ENCODE data around the gene PALM2AKAP2.

Gene PALM2AKAP2

DNA sequence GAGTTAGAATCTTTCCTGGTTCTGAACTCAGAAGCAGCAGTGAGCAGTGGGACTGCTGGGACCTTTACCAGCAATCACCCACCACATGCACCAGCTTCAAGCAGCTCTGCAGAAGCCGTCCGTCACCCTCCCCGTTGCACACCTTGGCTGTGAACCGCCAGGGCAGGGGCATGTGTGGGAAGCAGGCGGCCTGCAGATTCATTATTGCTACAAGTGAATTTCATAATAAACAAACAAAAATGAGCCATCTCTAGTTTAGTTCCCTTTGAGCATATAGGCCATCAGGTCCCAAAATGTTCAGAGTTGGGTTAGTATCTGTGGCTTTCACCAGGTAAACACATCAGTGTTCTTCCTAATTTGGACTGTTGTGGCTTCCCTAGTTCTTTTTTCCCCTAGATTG is 17.5 kb downstream of the PALM2AKAP2 start:
- no peak for TF ChIP-seq CTCF (IDR thresholded peaks at IDR 0.05; ENCODE audit: low read depth, low read length, missing control alignments)
- in situ Hi-C loops (cut with HindIII; ENCODE audit: low pct_ligation_motif_present, low sequenced_read_pairs): no loop called here
- H3K36me3 ChIP-seq (replicated peaks): no peaks in the 10 kb centered on the region
- H3K4me3 ChIP-seq (ENCODE audit: low read depth, low read length): no peak overlapping the region
- H3K27me3 ChIP-seq (replicated peaks): no peaks in the 10 kb centered on the region
- DNase-seq: no peak
- H3K27ac ChIP-seq: no peak overlapping the region

DNA sequence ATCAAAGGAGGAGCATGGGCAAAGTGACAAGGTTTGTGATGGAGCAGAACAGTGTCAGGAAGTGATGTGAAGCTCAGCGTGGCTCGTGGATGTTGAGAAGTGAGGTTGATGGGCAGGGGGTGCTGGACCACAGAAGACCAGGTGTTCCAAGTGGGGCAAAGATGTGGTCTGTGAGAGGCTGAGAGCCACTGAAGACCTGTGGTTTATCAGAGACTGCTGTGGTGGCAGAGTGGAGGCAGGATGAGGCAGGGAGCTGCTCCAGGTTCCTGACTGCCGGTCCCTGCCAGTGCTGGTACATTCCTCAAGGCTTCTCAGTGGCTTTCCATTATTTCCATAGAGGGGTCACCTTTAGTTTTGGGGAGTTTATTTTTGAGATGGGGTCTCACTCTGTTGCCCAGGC is 19.1 kb downstream of the PALM2AKAP2 start:
- DNase-seq: no peak
- Histone ChIP-seq H3K36me3 (replicated peaks) (no peaks in the 10 kb centered on the region), H3K4me3 (ENCODE audit: low read depth, low read length) (no peak overlapping the region), H3K27me3 (replicated peaks) (no peaks in the 10 kb centered on the region), H3K27ac (peak overlapping the region; percentile 70)
- in situ Hi-C loops (cut with HindIII; ENCODE audit: low pct_ligation_motif_present, low sequenced_read_pairs): no loop called here
- no peak for TF ChIP-seq CTCF (IDR thresholded peaks at IDR 0.05; ENCODE audit: low read depth, low read length, missing control alignments)

DNA sequence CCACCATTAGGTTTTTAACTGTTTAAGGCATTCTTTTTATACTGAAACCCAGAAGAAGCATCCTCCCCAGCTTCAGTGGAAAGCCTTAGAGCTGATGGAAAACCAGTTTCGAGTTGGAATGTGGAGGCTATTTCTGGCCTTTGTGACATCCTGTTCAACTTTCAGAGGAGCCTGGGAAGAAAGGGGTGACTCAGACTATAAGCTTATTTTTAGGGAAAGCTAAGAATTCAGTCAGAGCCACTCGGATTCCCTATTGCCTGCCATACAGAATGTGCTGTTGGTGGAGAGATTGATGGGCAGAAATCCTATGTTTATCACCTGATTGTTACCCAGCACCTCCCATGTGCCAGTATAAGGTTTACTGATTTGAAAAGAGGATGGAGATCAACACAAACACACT is 19.8 kb downstream of the PALM2AKAP2 start:
- no peaks in the 10 kb centered on the region for H3K36me3 ChIP-seq (replicated peaks)
- no peak for TF ChIP-seq CTCF (IDR thresholded peaks at IDR 0.05; ENCODE audit: low read depth, low read length, missing control alignments)
- peak; percentile 75 for DNase-seq
- in situ Hi-C loops (cut with HindIII; ENCODE audit: low pct_ligation_motif_present, low sequenced_read_pairs): no loop called here
- peak overlapping the region; percentile 70 for H3K27ac ChIP-seq
- no peak overlapping the region for H3K4me3 ChIP-seq (ENCODE audit: low read depth, low read length)
- no peaks in the 10 kb centered on the region for H3K27me3 ChIP-seq (replicated peaks)

DNA sequence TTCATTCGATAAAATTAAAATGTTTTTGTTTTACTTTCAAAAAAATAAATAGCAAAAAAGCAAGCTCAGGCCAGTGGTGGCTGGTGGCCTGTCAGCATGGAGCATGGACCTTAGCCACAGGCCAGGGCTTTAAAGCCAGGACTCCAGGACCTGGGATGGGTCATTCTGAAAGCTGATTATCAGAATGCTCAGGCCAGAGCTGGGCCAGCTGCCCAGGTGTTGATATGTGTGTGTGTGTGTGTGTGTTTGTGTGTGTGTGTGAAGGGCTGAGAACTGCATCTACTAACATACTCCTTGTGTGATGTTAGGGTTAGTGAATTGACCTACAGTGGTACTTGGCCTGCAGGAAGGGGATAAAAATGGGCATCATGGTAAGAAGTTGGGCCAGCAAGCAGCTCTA is 21.5 kb downstream of the PALM2AKAP2 start:
- DNase-seq: no peak
- no peak overlapping the region for H3K27ac ChIP-seq
- H3K27me3 ChIP-seq (replicated peaks): no peaks in the 10 kb centered on the region
- no peaks in the 10 kb centered on the region for H3K36me3 ChIP-seq (replicated peaks)
- in situ Hi-C loops (cut with HindIII; ENCODE audit: low pct_ligation_motif_present, low sequenced_read_pairs): no loop called here
- TF ChIP-seq CTCF (IDR thresholded peaks at IDR 0.05; ENCODE audit: low read depth, low read length, missing control alignments): no peak
- no peak overlapping the region for H3K4me3 ChIP-seq (ENCODE audit: low read depth, low read length)

- Histone ChIP-seq H3K4me3 (ENCODE audit: low read depth, low read length) (no peak overlapping the region), H3K27me3 (replicated peaks) (no peaks in the 10 kb centered on the region), H3K27ac (no peak overlapping the region), H3K36me3 (replicated peaks) (no peaks in the 10 kb centered on the region)
- TF ChIP-seq CTCF (IDR thresholded peaks at IDR 0.05; ENCODE audit: low read depth, low read length, missing control alignments): no peak
- in situ Hi-C loops (cut with HindIII; ENCODE audit: low pct_ligation_motif_present, low sequenced_read_pairs): no loop called here
- no peak for DNase-seq
Measured at GRCh38 chr9:109802491-109802890, 22.5 kb downstream of the PALM2AKAP2 start.

DNA sequence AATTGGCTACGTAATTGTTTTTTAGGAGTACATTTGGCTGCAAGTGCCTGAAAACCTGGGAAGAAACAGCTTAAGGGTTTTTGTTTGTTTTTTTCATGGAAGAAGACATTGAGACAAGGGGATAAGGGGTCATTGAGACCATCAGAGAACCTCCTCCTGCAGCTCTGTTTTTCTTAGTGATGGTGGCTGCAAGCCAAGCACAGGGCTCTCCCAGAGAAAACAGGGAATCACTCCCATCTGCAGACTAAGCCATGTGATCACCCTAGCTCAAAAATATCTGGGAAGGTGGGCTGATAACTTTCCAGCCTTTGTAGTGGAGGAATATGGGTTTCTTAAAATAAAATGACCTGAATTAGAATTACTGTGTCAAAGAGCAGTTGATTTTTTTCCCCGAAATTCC is 25.1 kb downstream of the PALM2AKAP2 start:
- in situ Hi-C loops (cut with HindIII; ENCODE audit: low pct_ligation_motif_present, low sequenced_read_pairs): no loop called here
- H3K36me3 ChIP-seq (replicated peaks): no peaks in the 10 kb centered on the region
- no peak overlapping the region for H3K4me3 ChIP-seq (ENCODE audit: low read depth, low read length)
- DNase-seq: no peak
- no peaks in the 10 kb centered on the region for H3K27me3 ChIP-seq (replicated peaks)
- TF ChIP-seq CTCF (IDR thresholded peaks at IDR 0.05; ENCODE audit: low read depth, low read length, missing control alignments): no peak
- H3K27ac ChIP-seq: no peak overlapping the region
